H9 (cell line): ENCODE results near the gene DISC1. TPM values are rescaled to one million over a fixed set of nuclear protein-coding genes. Genes with fewer than 3 reads are reported as not detected.

ENCODE experiments used
- DNase-seq: peaks from one replicate; pipeline ENCODE4 v3.0.0-alpha.2; 2017
- H2AFZ ChIP-seq: one replicate; pipeline ENCODE4 v1.6.1; 2013; ENCODE audit warnings: mild to moderate bottlenecking, low read length, control low read depth, moderate library complexity
- H2AK5ac ChIP-seq: 2 replicates; pipeline ENCODE4 v1.6.1; 2013; ENCODE audit warnings: low read length, control low read depth, mixed read lengths; ENCODE audit not compliant: insufficient read length
- H2BK120ac ChIP-seq: one replicate; pipeline ENCODE4 v1.6.1; 2013; ENCODE audit warnings: low read depth, mild to moderate bottlenecking, low read length, control low read depth, inconsistent platforms; ENCODE audit not compliant: poor library complexity, severe bottlenecking
- H2BK12ac ChIP-seq: 2 replicates; pipeline ENCODE4 v1.6.1; 2013; ENCODE audit warnings: low read length, control low read depth, mixed read lengths, low read depth; ENCODE audit not compliant: insufficient read length
- H2BK15ac ChIP-seq: 2 replicates; pipeline ENCODE4 v1.6.1; 2013; ENCODE audit warnings: low read depth, low read length, control low read depth
- H2BK20ac ChIP-seq: one replicate; pipeline ENCODE4 v1.6.1; 2013; ENCODE audit warnings: low read depth, mild to moderate bottlenecking, low read length, control low read depth, inconsistent platforms; ENCODE audit not compliant: poor library complexity, severe bottlenecking
- H2BK5ac ChIP-seq: 2 replicates; pipeline ENCODE4 v1.6.1; 2013; ENCODE audit warnings: low read length, control low read depth, mixed read lengths; ENCODE audit not compliant: insufficient read length
- H3K14ac ChIP-seq: 2 replicates; pipeline ENCODE4 v1.6.1; 2013; ENCODE audit warnings: low read length, control low read depth; ENCODE audit not compliant: insufficient read depth
- H3K18ac ChIP-seq: 2 replicates; pipeline ENCODE4 v1.6.1; 2013; ENCODE audit warnings: low read depth, mild to moderate bottlenecking, mixed read lengths, low read length, control low read depth; ENCODE audit not compliant: insufficient read length
- H3K23ac ChIP-seq: 2 replicates; pipeline ENCODE4 v1.6.1; 2013; ENCODE audit warnings: low read length, control low read depth, mixed read lengths, low read depth; ENCODE audit not compliant: insufficient read length
- H3K23me2 ChIP-seq: 2 replicates; pipeline ENCODE4 v1.6.1; 2013; ENCODE audit warnings: low read depth, mild to moderate bottlenecking, mixed read lengths, low read length, control low read depth; ENCODE audit not compliant: insufficient read length, poor library complexity, severe bottlenecking
- H3K27ac ChIP-seq: 2 replicates; pipeline ENCODE4 v1.5.1; 2013; ENCODE audit warnings: low read length, control low read depth, mixed read lengths, low read depth; ENCODE audit not compliant: insufficient read length
- H3K27me3 ChIP-seq: 2 replicates; pipeline ENCODE4 v1.6.1; 2013; ENCODE audit warnings: low read length, control low read depth, inconsistent platforms; ENCODE audit not compliant: insufficient read depth
- H3K4ac ChIP-seq: 2 replicates; pipeline ENCODE4 v1.6.1; 2013; ENCODE audit warnings: low read depth, mild to moderate bottlenecking, control low read depth, inconsistent platforms, low read length, moderate library complexity
- H3K4me1 ChIP-seq: 2 replicates; pipeline ENCODE4 v1.6.1; 2013; ENCODE audit warnings: low read length, control low read depth, inconsistent platforms; ENCODE audit not compliant: insufficient read depth
- H3K4me2 ChIP-seq: 2 replicates; pipeline ENCODE4 v1.6.1; 2013; ENCODE audit warnings: low read length, control low read depth, mixed read lengths; ENCODE audit not compliant: insufficient read length, insufficient read depth
- H3K56ac ChIP-seq: 2 replicates; pipeline ENCODE4 v1.6.1; 2013; ENCODE audit warnings: low read depth, mild to moderate bottlenecking, mixed read lengths, low read length, control low read depth; ENCODE audit not compliant: insufficient read length
- H3K79me1 ChIP-seq: 2 replicates; pipeline ENCODE4 v1.6.1; 2013; ENCODE audit warnings: low read depth, mild to moderate bottlenecking, moderate library complexity, low read length, control low read depth, inconsistent platforms; ENCODE audit not compliant: insufficient read depth, poor library complexity, severe bottlenecking
- H3K79me2 ChIP-seq: 2 replicates; pipeline ENCODE4 v1.6.1; 2013; ENCODE audit warnings: low read length, control low read depth, inconsistent platforms; ENCODE audit not compliant: insufficient read depth
- H3K9ac ChIP-seq: 2 replicates; pipeline ENCODE4 v1.6.1; 2013; ENCODE audit warnings: low read length, control low read depth, mixed read lengths; ENCODE audit not compliant: insufficient read length; ENCODE audit errors: extremely low read depth
- H3K9me3 ChIP-seq: one replicate; pipeline ENCODE4 v1.6.1; 2013; ENCODE audit warnings: low read depth, low read length, inconsistent platforms; ENCODE audit not compliant: control insufficient read depth
- H3T11ph ChIP-seq: one replicate; pipeline ENCODE4 v1.6.1; 2013; ENCODE audit warnings: mild to moderate bottlenecking, low read length, control low read depth, inconsistent platforms
- H4K20me1 ChIP-seq: one replicate; pipeline ENCODE4 v1.6.1; 2013; ENCODE audit not compliant: control insufficient read depth, insufficient read length, insufficient read depth
- H4K5ac ChIP-seq: 2 replicates; pipeline ENCODE4 v1.6.1; 2013; ENCODE audit warnings: low read depth, mild to moderate bottlenecking, mixed read lengths, low read length, control low read depth; ENCODE audit not compliant: insufficient read length
- H4K8ac ChIP-seq: replicated peaks from 2 replicates; pipeline ENCODE4 v1.6.1; 2013; ENCODE audit warnings: low read length, control low read depth, mixed read lengths, low read depth; ENCODE audit not compliant: insufficient read length
- H4K91ac ChIP-seq: 2 replicates; pipeline ENCODE4 v1.6.1; 2013; ENCODE audit warnings: low read depth, mild to moderate bottlenecking, moderate library complexity, mixed read lengths, low read length, control low read depth; ENCODE audit not compliant: insufficient read length
- H3K27ac Mint-ChIP-seq, 3 experiments: 2 replicates in 2 of 3; 3 replicates in 1 of 3; pipeline ENCODE4 v1.8.0; 2020 to 2021; ENCODE audit warnings: mixed read lengths in 3 of 3, mild to moderate bottlenecking in 1 of 3, moderate library complexity in 1 of 3
- H3K27me3 Mint-ChIP-seq: 2 replicates; pipeline ENCODE4 v1.8.0; 2021; ENCODE audit warnings: low read depth, mild to moderate bottlenecking, moderate library complexity, mixed read lengths
- H3K36me3 Mint-ChIP-seq, 3 experiments: 2 replicates in 2 of 3; 3 replicates in 1 of 3; pipeline ENCODE4 v1.8.0; 2020 to 2021; ENCODE audit warnings: low read depth in 3 of 3, mixed read lengths in 3 of 3; ENCODE audit not compliant: insufficient read depth in 1 of 3
- H3K4me1 Mint-ChIP-seq, 2 experiments: 2 replicates each; pipeline ENCODE4 v1.8.0; 2020; ENCODE audit warnings: mixed read lengths in 2 of 2
- H3K4me3 Mint-ChIP-seq, 2 experiments: 2 replicates in 1 of 2; 3 replicates in 1 of 2; pipeline ENCODE4 v1.8.0; 2020 to 2021; ENCODE audit warnings: mild to moderate bottlenecking in 2 of 2, mixed read lengths in 2 of 2, moderate library complexity in 1 of 2
- H3K9me3 Mint-ChIP-seq, 2 experiments: 2 replicates in 1 of 2; 3 replicates in 1 of 2; pipeline ENCODE4 v1.8.0; 2020; ENCODE audit warnings: mild to moderate bottlenecking in 2 of 2, mixed read lengths in 2 of 2, moderate library complexity in 1 of 2
- CTCF ChIP-seq: fragments of 200-600 bp; sonication (generic); conservative IDR thresholded peaks from 3 replicates; pipeline ENCODE4 v1.8.0; 2021; ENCODE audit warnings: antibody characterized with exemption, mild to moderate bottlenecking
- WGBS: extraction: QIAGEN DNeasy Blood & Tissue Kit; methylation state at CpG from one replicate; pipeline ENCODE4 v1.1.7; 2013; ENCODE audit warnings: missing lambda C conversion rate, low lambda C conversion rate, mixed read lengths; ENCODE audit not compliant: insufficient read length; ENCODE audit errors: extremely low coverage; 5-methylcytosine and 5-hydroxymethylcytosine counted together
- total RNA-seq: library from RNA; stranded (reverse); gene quantifications from 2 replicates; pipeline ENCODE4 v1.2.1, GENCODE V29; 2021

Gene DISC1
- total RNA-seq, 1 experiment from 2014 or later: 2.5 TPM

- Histone ChIP-seq H2BK15ac (no peak overlapping the region), H3K23me2 (no peaks in the 10 kb centered on the region), H3K27me3 (no peaks in the 10 kb centered on the region), H3K9ac (no peak overlapping the region), H2BK12ac (no peak overlapping the region), H3K79me2 (no peaks in the 10 kb centered on the region), H3K9me3 (no peaks in the 10 kb centered on the region), H3K56ac (no peak overlapping the region), H2BK120ac (no peak overlapping the region), H4K5ac (no peak overlapping the region), H3K14ac (no peak overlapping the region), H3T11ph (no peak overlapping the region), H3K4me1 (no peaks in the 10 kb centered on the region), H3K4ac (no peak overlapping the region), H2BK20ac (no peak overlapping the region), H4K20me1 (no peaks in the 10 kb centered on the region), H2AK5ac (no peak overlapping the region), H3K23ac (no peak overlapping the region), H2BK5ac (no peak overlapping the region), H3K18ac (no peak overlapping the region), H4K91ac (no peak overlapping the region), H2AFZ (no peak overlapping the region), H3K27ac (no peak overlapping the region), H4K8ac (no peak overlapping the region), H3K79me1 (no peaks in the 10 kb centered on the region), H3K4me2 (no peak overlapping the region)
- Mint-ChIP-seq H3K27me3 (no peaks in the 10 kb centered on the region), H3K4me1 (peaks cover 12 to 15% of the 10 kb centered on the region in 2 experiments), H3K4me3 (no peak overlapping the region), H3K36me3 (no peaks in the 10 kb centered on the region), H3K27ac (no peak overlapping the region), H3K9me3 (no peaks in the 10 kb centered on the region)
- DNase-seq: no peak
- no peak for TF ChIP-seq CTCF
- no CpG with 5 or more reads among the region's 2 CpGs for WGBS
Observed at GRCh38 chr1:231594123-231594522, 32.5 kb upstream of the DISC1 start.
